SKM-1 (cell line): ENCODE measurements around the gene SYPL1.

ENCODE experiments used
- DNase-seq: peaks from one replicate; lab custom pipeline; 2025; ENCODE audit not compliant: unreplicated experiment; lab: John Stamatoyannopoulos, UW

Gene SYPL1

GRCh38 chr7:106053109-106053508, 59.0 kb downstream of the SYPL1 start:
- no peak for DNase-seq

DNA sequence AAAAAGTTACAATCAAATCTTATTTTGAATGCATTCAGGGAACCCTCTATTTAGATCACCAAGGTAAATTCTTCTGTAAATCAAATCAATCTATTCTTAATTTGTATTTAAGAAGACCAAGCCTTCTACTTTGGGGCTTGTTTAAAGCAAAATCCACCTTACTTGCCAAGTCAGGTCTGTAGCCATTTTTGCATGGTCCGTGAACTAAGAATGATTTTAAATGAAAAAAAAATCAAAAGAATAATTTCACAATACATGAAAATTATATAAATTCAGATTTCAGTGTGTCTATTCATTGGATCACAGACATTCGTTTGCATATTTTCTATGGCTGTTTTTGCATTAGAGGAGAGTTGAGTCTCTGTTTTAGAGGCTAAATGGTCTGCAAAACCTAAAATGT, 59.4 kb downstream of the SYPL1 start:
- DNase-seq: no peak

- DNase-seq: no peak
These were observed 61.4 kb downstream of the SYPL1 start for GRCh38 chr7:106050746-106051117.

DNA sequence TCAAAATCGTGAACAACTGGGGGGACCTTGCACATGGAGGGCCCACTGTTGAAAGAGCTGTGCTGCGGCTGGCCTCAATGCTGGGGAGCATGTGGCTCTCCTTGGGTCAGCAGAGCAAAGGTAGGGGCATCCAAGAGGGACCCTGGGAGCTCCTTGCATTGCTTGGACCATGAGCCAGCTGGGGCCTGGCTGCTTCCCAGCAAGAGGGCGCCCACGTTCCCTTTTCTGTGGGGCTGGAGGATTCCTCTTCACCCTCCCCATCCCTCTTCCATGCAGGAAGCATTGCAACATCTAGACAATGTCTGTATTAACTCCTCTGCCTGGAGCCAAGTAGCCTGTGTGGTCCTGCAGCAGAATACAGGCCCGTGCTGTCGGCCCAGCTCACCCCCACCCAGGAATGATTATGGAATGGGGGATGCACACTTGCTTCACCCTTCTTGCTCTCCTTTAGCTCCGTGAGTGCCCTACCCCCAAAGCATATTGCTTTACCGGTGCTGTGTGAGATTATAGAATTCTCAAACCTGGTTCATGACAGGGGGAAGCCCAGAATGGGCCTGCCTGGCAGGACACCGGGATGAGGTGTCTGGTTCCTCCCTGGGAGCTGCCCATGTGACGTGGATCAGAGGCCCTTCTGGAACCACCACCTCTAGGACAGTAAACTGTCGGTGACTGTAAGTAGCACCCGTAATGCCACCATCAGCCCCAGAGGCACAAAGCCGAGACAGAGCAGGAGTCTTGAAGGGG, 61.9 kb downstream of the SYPL1 start:
- no peak for DNase-seq

- DNase-seq: no peak
These were observed 62.9 kb downstream of the SYPL1 start for GRCh38 chr7:106049139-106049752.

GRCh38 chr7:106048706-106049020, 63.4 kb downstream of the SYPL1 start:
- no peak for DNase-seq

DNA sequence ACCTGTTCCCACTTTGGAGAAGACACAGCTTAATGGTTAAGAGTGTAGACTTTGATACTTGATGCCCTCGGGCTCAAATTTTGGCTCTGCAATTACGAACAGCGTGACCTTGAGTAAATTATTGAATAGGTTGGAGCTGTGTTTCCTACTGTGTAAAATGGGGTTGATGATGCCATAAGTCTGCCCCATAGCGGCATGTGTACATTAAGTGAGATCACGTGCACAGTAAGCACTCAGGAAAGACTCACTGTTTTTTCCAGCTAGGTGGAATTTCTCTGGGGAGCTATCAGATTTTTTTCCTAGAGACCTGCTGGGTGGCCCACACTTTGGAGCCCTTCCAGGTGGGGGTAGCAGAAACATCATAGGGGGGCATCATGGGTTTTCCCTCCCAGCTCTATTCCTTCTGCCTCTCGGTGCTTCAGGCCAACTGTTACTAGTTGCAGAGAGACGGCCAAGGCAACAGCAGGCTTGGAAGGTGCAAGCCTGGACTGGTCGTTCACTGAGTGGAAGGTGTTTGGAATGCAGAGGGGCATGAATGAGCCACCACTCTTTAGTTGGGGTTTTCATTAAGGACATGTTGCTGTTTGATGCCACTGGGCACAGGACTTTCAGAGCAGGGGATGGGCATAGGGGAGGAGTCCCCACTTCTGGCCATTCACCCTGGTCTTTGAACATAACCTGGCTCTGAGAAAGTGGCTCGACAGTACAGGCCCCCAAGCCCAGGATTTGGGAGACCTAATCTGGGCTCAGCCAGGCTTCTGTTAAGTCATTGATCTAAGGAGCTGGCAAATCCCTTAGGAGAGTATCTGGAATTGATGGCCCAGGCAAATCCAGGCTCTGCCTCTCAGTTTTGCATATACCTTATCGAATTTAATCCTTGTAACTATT, 64.0 kb downstream of the SYPL1 start:
- no peak for DNase-seq

- DNase-seq: no peak
These were observed 64.9 kb downstream of the SYPL1 start for GRCh38 chr7:106047184-106047583.

GRCh38 chr7:106045586-106045985, 66.5 kb downstream of the SYPL1 start:
- no peak for DNase-seq

DNA sequence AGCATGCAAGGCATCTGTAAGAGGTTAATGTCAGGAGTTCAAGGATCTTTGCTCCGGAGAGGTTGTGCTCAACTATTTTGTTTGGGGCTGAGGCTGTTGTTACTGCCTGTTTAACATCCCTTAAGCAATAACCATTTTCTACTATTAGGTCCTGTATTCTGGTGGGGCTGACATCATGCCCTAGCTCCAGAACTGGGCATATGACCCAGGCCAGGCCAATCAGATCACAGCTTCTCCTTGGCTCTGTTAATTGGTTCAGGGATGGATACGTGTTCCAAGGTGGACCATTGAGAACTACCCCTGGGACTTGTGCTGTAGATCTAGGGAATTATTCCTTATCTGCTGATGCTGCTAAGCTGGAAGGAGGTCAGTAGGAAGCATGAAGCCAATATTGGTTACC, 67.0 kb downstream of the SYPL1 start:
- no peak for DNase-seq

GRCh38 chr7:106042196-106042611, 69.9 kb downstream of the SYPL1 start:
- no peak for DNase-seq

GRCh38 chr7:106041140-106041717, 70.9 kb downstream of the SYPL1 start:
- DNase-seq: peak; percentile 47
